Lower leg skin (tissue), 4 donors: ENCODE results near the gene PTTG1IP. TPM values are rescaled to one million over a fixed set of nuclear protein-coding genes. Genes with fewer than 3 reads are reported as not detected.

Experiments used
- DNase-seq, 2 donors: peaks; one replicate each; pipeline ENCODE4 v3.0.0-alpha.2; 2019; ENCODE audit warnings: low spot score in 2 of 2
- H3K4me3 ChIP-seq: fragments of 200-600 bp; sonication (generic); 2 replicates; pipeline ENCODE4 v1.5.1; 2017; ENCODE audit warnings: mild to moderate bottlenecking, low read depth; ENCODE audit not compliant: poor library complexity, severe bottlenecking
- CTCF ChIP-seq, 3 donors: fragments of 450-650 bp; IDR thresholded peaks; one replicate each; pipeline ENCODE4 v1.5.1; 2016; ENCODE audit warnings: antibody characterized with exemption in 3 of 3, mild to moderate bottlenecking in 3 of 3, moderate library complexity in 2 of 3
- POLR2A ChIP-seq, 2 donors: fragments of 450-650 bp; IDR thresholded peaks; one replicate each; pipeline ENCODE4 v1.6.1; 2016 to 2017; ENCODE audit warnings: antibody characterized with exemption in 2 of 2, mild to moderate bottlenecking in 1 of 2, moderate library complexity in 1 of 2
- WGBS, 2 donors: methylation state at CpG; one replicate each; pipeline ENCODE4 v1.1.5; 2018; 5-methylcytosine and 5-hydroxymethylcytosine counted together
- intact Hi-C: fragments of 100-400 bp; cut with DNase I; formaldehyde crosslinking; loops from one replicate; pipeline ENCODE4 v1.15.0; 2023; ENCODE audit warnings: low total_unique reads
- total RNA-seq, 4 donors: library from RNA; depleted of rRNA; stranded (reverse); fragments of >200 nt; gene quantifications; one replicate each; pipeline ENCODE4 v1.1.0, GENCODE V29; 2016

PTTG1IP gene
- total RNA-seq, 4 donors from 2014 or later: 110 to 193 (median 133) TPM

GRCh38 chr21:44894687-44895302 is 21.3 kb upstream of the PTTG1IP start:
- TF ChIP-seq CTCF (IDR thresholded peaks at IDR 0.05): no peak
- TF ChIP-seq POLR2A (IDR thresholded peaks at IDR 0.05): no peak
- WGBS, 2 donors: 83 to 85% methylated on average over 17 to 19 of the region's 19 CpGs
- no peak overlapping the region for H3K4me3 ChIP-seq
- no peak for DNase-seq
- intact Hi-C loops: no loop called here

DNA sequence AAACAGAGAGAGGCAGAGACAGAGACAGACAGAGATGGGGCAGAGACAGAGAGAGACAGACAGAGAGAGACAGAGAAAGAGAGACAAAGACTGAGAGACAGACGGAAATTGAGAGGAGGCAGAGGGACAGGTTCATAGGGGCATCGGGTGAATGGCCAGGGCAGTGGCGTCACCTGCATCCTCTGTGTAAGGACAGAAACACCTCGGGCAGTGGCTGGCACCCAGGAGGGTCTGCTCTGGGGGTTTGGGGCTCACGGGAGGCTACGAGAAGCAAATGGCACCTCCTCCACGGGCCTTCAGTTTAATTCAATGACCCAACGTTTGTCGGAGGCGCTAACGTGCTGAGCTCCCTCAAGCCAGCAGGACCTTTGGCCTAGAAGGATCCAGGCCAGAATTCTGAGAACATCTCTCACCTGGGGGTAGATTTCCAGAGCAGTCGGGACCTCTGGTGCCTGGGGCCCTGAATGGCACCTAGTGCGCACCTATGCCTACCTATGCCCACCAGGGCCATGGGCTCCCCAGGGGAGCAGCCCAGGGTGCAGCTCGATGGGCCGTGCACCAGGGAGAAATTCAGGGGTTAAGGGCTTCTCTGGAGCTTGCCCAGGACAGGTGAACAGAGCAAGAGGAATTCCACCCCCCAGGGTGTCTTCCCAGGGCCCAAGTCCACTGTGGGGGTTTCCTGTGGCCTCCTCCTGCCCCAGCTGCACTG is 20.6 kb upstream of the PTTG1IP start:
- H3K4me3 ChIP-seq: no peak overlapping the region
- TF ChIP-seq CTCF (IDR thresholded peaks at IDR 0.05) (no peak), POLR2A (IDR thresholded peaks at IDR 0.05) (no peak)
- intact Hi-C loops: no loop called here
- 89 to 94% methylated on average over 9 to 11 of the region's 15 CpGs for WGBS, 2 donors
- no peak for DNase-seq

- no peak overlapping the region for H3K4me3 ChIP-seq
- WGBS, 2 donors: 84 to 89% methylated on average over 7 of the region's 7 CpGs
- no peak for TF ChIP-seq CTCF (IDR thresholded peaks at IDR 0.05)
- TF ChIP-seq POLR2A (IDR thresholded peaks at IDR 0.05): no peak
- intact Hi-C loops: no loop called here
- no peak for DNase-seq
Observed at GRCh38 chr21:44893278-44893556, 19.7 kb upstream of the PTTG1IP start.

DNA sequence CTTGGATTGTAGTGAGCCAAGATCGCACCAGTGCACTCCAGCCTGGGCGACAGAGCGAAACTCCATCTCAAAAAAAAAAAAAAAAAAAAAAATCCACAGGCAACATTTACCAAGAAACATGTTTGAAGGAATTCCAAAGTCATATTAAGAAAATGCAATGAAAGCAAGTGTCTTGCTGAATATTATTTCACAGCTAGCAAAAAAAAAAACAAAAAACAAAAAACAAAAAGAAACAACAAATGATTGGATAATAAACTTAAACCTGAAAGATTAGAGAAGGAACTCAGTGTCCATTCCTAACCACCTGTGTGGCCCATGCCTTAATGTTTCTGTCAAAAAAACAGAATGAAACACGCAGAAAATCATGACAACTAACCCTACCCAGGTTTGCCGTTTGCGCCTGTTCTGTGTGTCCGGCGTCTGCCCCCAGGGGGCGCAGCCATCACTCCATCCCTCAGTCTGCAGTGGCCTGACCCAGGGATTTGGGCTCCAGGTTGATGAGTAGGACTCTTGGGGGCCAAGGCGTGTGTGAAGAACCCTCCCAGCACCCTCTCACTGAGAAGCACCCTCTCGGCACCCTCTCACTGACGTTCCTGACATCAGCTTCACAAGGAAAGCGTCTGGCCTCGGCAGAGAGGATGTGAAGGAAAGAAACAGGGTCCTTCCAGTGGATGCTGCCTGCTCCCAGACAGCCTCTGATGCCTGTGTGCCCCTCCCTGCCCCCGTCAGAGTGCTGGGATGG is 19.2 kb upstream of the PTTG1IP start:
- no peak for DNase-seq
- TF ChIP-seq POLR2A (IDR thresholded peaks at IDR 0.05) (no peak), CTCF (IDR thresholded peaks at IDR 0.05) (peak in 1 of 3 donors; percentile 65)
- intact Hi-C loops: no loop called here
- no peak overlapping the region for H3K4me3 ChIP-seq
- 37 to 41% methylated on average over 15 of the region's 15 CpGs for WGBS, 2 donors

GRCh38 chr21:44892095-44892494 is 18.6 kb upstream of the PTTG1IP start:
- 76 to 78% methylated on average over 16 to 19 of the region's 19 CpGs for WGBS, 2 donors
- TF ChIP-seq CTCF (IDR thresholded peaks at IDR 0.05) (no peak), POLR2A (IDR thresholded peaks at IDR 0.05) (no peak)
- intact Hi-C loops: no loop called here
- H3K4me3 ChIP-seq: no peak overlapping the region
- no peak for DNase-seq
